Liver (tissue), 3 donors: ENCODE data around the gene VEZF1.

Source experiments
- RAD21 ChIP-seq, 2 donors: IDR thresholded peaks; 2 replicates each; pipeline ENCODE4 v1.6.1; 2016; ENCODE audit warnings: antibody characterized with exemption in 2 of 2, mild to moderate bottlenecking in 2 of 2
- TF ChIP-seq, protein P1 (sequence below): fragments of 150-350 bp; IDR thresholded peaks from 2 replicates; pipeline ENCODE4 v1.5.1; 2017; ENCODE audit warnings: improper control_type of control experiment, low read depth, low read length; ENCODE audit not compliant: missing input control
- donor health status: healthy.
- donor health status: healthy.

DNA sequence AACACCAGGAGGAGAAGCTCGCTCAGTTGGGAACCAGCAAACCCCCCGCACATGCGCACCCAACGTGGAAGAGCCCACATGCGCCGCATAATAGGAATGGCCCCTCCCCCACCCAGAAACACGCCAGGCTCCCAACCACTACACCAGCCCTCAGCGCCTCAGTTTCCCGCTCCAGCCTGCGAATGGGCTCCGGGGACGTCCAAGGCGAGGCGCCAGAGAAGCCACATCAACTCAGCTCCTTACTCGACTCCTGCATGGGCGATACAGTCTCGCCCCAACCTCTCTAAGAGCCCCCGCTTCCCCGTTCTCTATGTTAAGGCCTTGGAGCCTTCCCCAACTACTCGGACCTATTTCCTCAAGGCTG is 18.5 kb upstream of the VEZF1 start:
- TF ChIP-seq, protein P1, sequence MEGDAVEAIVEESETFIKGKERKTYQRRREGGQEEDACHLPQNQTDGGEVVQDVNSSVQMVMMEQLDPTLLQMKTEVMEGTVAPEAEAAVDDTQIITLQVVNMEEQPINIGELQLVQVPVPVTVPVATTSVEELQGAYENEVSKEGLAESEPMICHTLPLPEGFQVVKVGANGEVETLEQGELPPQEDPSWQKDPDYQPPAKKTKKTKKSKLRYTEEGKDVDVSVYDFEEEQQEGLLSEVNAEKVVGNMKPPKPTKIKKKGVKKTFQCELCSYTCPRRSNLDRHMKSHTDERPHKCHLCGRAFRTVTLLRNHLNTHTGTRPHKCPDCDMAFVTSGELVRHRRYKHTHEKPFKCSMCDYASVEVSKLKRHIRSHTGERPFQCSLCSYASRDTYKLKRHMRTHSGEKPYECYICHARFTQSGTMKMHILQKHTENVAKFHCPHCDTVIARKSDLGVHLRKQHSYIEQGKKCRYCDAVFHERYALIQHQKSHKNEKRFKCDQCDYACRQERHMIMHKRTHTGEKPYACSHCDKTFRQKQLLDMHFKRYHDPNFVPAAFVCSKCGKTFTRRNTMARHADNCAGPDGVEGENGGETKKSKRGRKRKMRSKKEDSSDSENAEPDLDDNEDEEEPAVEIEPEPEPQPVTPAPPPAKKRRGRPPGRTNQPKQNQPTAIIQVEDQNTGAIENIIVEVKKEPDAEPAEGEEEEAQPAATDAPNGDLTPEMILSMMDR = no peak
- TF ChIP-seq RAD21 (IDR thresholded peaks at IDR 0.05) = no peak
